Measurements from ENCODE around the gene ABCA7.

DNA sequence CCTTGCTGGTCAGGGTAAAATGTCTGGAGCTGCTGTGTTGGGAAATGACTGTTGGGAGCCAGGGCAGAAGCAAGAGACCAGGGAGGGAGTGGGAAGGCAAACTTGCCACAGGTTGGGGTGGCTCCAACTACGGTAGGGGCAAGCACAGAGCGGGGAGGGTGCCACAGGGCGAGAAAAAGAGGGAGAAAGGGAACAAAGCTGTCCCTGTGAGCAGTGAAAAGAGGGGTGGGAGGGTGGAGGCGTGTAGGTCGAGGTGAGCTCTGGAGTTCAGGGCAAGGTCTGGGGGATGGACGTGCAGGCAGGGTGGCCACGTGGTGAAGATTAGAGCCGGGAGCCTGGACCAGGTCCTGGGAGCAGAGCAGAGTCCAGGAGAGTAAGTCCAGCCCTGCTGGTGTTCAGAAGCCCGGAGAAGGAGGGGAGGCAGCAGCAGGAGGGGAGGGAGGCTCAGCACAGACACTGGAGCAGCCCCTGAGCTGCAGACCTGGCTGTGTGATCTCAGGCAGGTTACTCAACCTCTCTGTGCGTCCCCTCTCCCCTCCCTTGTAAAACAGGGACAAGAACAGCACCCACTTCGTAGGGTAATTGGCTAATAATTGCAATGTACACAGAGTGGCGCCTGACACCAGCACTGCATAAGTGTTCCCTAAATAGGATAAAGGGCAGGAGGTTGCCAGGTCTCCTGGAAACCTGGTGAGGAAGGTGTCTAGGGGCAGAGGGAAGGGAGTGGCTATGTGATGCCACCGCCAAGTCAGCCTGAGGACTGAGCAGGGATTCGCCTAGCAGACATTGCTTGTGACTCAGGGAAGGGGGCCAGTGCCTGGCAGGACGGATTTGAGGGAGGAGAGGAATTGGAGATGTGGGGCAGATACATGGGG, 58.5 kb downstream of the ABCA7 start:
- TF ChIP-seq CTCF (IDR thresholded peaks at IDR 0.05; ENCODE audit: low read depth, low read length, poor library complexity, severe bottlenecking) (no peak), EZH2phosphoT487 (IDR thresholded peaks at IDR 0.05; ENCODE audit: borderline replicate concordance, low read length) (no peak)

All from DOHH2 (cell line).